Karpas-422 (cell line): Measurements from ENCODE around the gene LEKR1. TPM values are rescaled to one million over a fixed set of nuclear protein-coding genes. Genes with fewer than 3 reads are reported as not detected.
A peak's percentile ranks its signal among the peaks of the same experiment; 100 is the strongest.

Experiments used
- DNase-seq: peaks from one replicate; pipeline ENCODE4 v3.0.0-alpha.2; 2015
- H2AFZ ChIP-seq: fragments of 200-600 bp; sonication (generic); 2 replicates; pipeline ENCODE4 v1.6.1; 2014; ENCODE audit warnings: antibody characterized with exemption, low read length, mixed read lengths
- H3K27ac ChIP-seq: fragments of 200-600 bp; sonication (generic); 2 replicates; pipeline ENCODE4 v1.5.1; 2014; ENCODE audit warnings: mild to moderate bottlenecking, low read length, moderate library complexity
- H3K27me3 ChIP-seq: fragments of 200-600 bp; sonication (generic); 2 replicates; pipeline ENCODE4 v1.6.1; 2014; ENCODE audit warnings: low read length, mixed read lengths
- H3K36me3 ChIP-seq: fragments of 200-600 bp; sonication (generic); 2 replicates; pipeline ENCODE4 v1.6.1; 2014; ENCODE audit warnings: low read length, mixed read lengths; ENCODE audit not compliant: insufficient read depth
- H3K4me1 ChIP-seq: fragments of 200-600 bp; sonication (generic); 2 replicates; pipeline ENCODE4 v1.6.1; 2014; ENCODE audit warnings: mild to moderate bottlenecking, low read length, mixed read lengths
- H3K4me2 ChIP-seq: fragments of 200-600 bp; sonication (generic); 2 replicates; pipeline ENCODE4 v1.6.1; 2014; ENCODE audit warnings: low read length, low read depth, mild to moderate bottlenecking; ENCODE audit not compliant: poor library complexity, severe bottlenecking
- H3K4me3 ChIP-seq: fragments of 200-600 bp; sonication (generic); 2 replicates; pipeline ENCODE4 v1.5.1; 2014; ENCODE audit warnings: mild to moderate bottlenecking, antibody characterized with exemption, low read length, mixed read lengths
- H3K79me2 ChIP-seq: fragments of 200-600 bp; sonication (generic); 2 replicates; pipeline ENCODE4 v1.6.1; 2014; ENCODE audit warnings: mild to moderate bottlenecking, low read length, mixed read lengths
- H3K9ac ChIP-seq: fragments of 200-600 bp; sonication (generic); 2 replicates; pipeline ENCODE4 v1.6.0; 2014; ENCODE audit warnings: low read length
- H3K9me2 ChIP-seq: fragments of 200-600 bp; sonication (generic), shearing (Covaris generic); replicated peaks from 2 replicates; pipeline ENCODE4 v1.6.0; 2014; ENCODE audit warnings: mild to moderate bottlenecking, low read length, moderate library complexity; ENCODE audit not compliant: insufficient read depth
- H3K9me3 ChIP-seq: fragments of 300-700, 200-600 bp; sonication (generic); 2 replicates; pipeline ENCODE4 v1.6.1; 2014; ENCODE audit warnings: low read length, mixed read lengths
- H4K20me1 ChIP-seq: fragments of 200-600 bp; sonication (generic); 2 replicates; pipeline ENCODE4 v1.6.1; 2014; ENCODE audit warnings: mild to moderate bottlenecking, antibody characterized with exemption, low read length, low read depth; ENCODE audit not compliant: insufficient read depth
- total RNA-seq: library from RNA; depleted of rRNA; stranded (reverse); fragments of >200 nt; shearing (Covaris generic); gene quantifications from 2 replicates; pipeline ENCODE4 v1.2.3, GENCODE V29; 2014; ENCODE audit warnings: low replicate concordance

LEKR1 gene
- total RNA-seq, 1 experiment from 2014 or later, result 6.4 TPM

GRCh38 chr3:156997351-156997750 lies 171.2 kb downstream of the LEKR1 start:
- H2AFZ ChIP-seq, result no peak overlapping the region
- H3K4me3 ChIP-seq, result no peak overlapping the region
- no peaks in the 10 kb centered on the region for H3K36me3 ChIP-seq
- no peaks in the 10 kb centered on the region for H3K9me3 ChIP-seq
- DNase-seq, result no peak
- no peaks in the 10 kb centered on the region for H4K20me1 ChIP-seq
- no peaks in the 10 kb centered on the region for H3K27me3 ChIP-seq
- no peak overlapping the region for H3K4me2 ChIP-seq
- no peaks in the 10 kb centered on the region for H3K9me2 ChIP-seq
- no peak overlapping the region for H3K9ac ChIP-seq
- H3K4me1 ChIP-seq, result no peaks in the 10 kb centered on the region
- no peak overlapping the region for H3K27ac ChIP-seq
- no peaks in the 10 kb centered on the region for H3K79me2 ChIP-seq

GRCh38 chr3:157001221-157001957 lies 175.2 kb downstream of the LEKR1 start:
- Histone ChIP-seq H2AFZ (no peak overlapping the region), H3K79me2 (no peaks in the 10 kb centered on the region), H3K4me2 (no peak overlapping the region), H3K9me2 (no peaks in the 10 kb centered on the region), H3K9ac (no peak overlapping the region), H4K20me1 (no peaks in the 10 kb centered on the region), H3K4me3 (no peak overlapping the region), H3K36me3 (no peaks in the 10 kb centered on the region), H3K27ac (no peak overlapping the region), H3K4me1 (no peaks in the 10 kb centered on the region), H3K27me3 (no peaks in the 10 kb centered on the region), H3K9me3 (no peaks in the 10 kb centered on the region)
- DNase-seq, result no peak

DNA sequence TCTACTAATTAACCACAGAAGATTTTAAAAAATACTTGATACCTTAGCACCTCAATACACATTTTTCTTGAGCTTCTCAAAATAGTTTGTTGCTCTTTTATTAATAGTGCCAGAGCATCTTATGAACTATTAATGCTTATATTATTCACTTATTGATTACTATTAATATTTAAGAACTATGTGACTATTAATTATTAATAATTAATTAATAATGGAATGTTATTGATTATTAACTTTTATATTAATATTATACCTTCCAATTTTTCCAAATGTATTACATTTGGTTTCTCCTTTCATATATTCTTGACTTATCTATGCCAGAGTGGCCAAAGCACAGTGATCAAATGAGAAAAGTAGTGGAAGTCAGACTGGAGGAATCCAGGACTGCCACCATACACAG lies 195.5 kb downstream of the LEKR1 start:
- Histone ChIP-seq H3K79me2 (no peaks in the 10 kb centered on the region), H3K27ac (no peak overlapping the region)

DNA sequence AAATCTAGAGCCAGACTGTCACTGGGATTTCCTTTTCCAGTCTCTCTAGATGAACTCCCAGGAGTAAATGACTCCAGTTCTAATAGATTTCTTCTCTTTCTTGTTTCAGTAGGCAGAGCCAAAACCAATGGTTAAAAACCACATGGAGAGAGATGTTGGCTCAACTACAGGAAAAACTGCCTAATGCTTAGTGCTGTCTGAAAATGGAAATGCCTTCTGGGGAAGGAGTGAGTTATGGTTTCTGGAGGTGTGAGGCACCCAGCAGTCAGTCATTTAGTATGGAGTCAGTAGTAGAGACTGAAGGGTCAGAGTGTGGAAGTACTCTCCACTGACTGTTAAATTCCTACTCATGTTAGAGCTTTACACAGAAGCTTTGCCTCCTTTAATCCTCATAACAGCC lies 197.1 kb downstream of the LEKR1 start:
- no peaks in the 10 kb centered on the region for H4K20me1 ChIP-seq

More for the DNA sequence above, 195.5 kb downstream of the LEKR1 start:
- no peak overlapping the region for H3K9ac ChIP-seq
- H3K4me3 ChIP-seq, result no peak overlapping the region
- no peaks in the 10 kb centered on the region for H3K27me3 ChIP-seq
- no peaks in the 10 kb centered on the region for H3K36me3 ChIP-seq
- no peak overlapping the region for H2AFZ ChIP-seq
- H3K9me3 ChIP-seq, result no peaks in the 10 kb centered on the region
- no peaks in the 10 kb centered on the region for H4K20me1 ChIP-seq
- H3K4me1 ChIP-seq, result no peaks in the 10 kb centered on the region
- H3K4me2 ChIP-seq, result no peak overlapping the region
- no peak for DNase-seq
- H3K9me2 ChIP-seq, result no peaks in the 10 kb centered on the region

DNA sequence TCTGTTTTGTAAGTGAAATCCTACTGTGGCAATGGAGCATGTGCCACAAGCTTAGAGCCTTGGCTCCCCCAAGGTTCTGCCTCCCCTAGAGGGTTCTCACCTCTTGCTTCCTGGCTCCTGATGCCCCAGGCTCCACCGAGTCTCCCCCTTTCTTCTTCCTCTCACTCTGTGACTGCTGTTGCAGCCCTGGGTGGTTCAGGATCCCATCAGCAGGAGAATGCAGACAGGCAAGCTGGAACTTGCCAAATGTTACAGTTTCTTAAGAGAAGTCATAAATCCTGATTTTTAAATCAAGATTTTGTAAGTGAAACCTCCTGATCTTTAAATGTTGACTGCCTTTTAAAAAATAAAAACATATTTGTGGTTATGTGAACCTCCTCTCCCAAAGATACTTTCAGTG lies 199.9 kb downstream of the LEKR1 start:
- H4K20me1 ChIP-seq, result no peaks in the 10 kb centered on the region
- no peaks in the 10 kb centered on the region for H3K9me3 ChIP-seq
- H3K4me3 ChIP-seq, result no peak overlapping the region
- no peak overlapping the region for H3K9ac ChIP-seq
- no peaks in the 10 kb centered on the region for H3K27me3 ChIP-seq
- H3K9me2 ChIP-seq, result no peaks in the 10 kb centered on the region
- H3K4me2 ChIP-seq, result no peak overlapping the region
- no peak overlapping the region for H2AFZ ChIP-seq
- H3K79me2 ChIP-seq, result no peaks in the 10 kb centered on the region
- no peak for DNase-seq
- H3K27ac ChIP-seq, result no peak overlapping the region
- H3K36me3 ChIP-seq, result no peaks in the 10 kb centered on the region
- peaks cover 25% of the 10 kb centered on the region for H3K4me1 ChIP-seq

More for the DNA sequence above, 197.1 kb downstream of the LEKR1 start:
- H3K79me2 ChIP-seq, result no peaks in the 10 kb centered on the region
- H3K4me2 ChIP-seq, result no peak overlapping the region
- no peak overlapping the region for H3K9ac ChIP-seq
- no peak overlapping the region for H3K27ac ChIP-seq
- no peak for DNase-seq
- no peaks in the 10 kb centered on the region for H3K9me3 ChIP-seq
- no peak overlapping the region for H3K4me3 ChIP-seq
- peaks cover 2% of the 10 kb centered on the region for H3K4me1 ChIP-seq
- H3K9me2 ChIP-seq, result no peaks in the 10 kb centered on the region
- H3K27me3 ChIP-seq, result no peaks in the 10 kb centered on the region
- H3K36me3 ChIP-seq, result no peaks in the 10 kb centered on the region
- H2AFZ ChIP-seq, result no peak overlapping the region

DNA sequence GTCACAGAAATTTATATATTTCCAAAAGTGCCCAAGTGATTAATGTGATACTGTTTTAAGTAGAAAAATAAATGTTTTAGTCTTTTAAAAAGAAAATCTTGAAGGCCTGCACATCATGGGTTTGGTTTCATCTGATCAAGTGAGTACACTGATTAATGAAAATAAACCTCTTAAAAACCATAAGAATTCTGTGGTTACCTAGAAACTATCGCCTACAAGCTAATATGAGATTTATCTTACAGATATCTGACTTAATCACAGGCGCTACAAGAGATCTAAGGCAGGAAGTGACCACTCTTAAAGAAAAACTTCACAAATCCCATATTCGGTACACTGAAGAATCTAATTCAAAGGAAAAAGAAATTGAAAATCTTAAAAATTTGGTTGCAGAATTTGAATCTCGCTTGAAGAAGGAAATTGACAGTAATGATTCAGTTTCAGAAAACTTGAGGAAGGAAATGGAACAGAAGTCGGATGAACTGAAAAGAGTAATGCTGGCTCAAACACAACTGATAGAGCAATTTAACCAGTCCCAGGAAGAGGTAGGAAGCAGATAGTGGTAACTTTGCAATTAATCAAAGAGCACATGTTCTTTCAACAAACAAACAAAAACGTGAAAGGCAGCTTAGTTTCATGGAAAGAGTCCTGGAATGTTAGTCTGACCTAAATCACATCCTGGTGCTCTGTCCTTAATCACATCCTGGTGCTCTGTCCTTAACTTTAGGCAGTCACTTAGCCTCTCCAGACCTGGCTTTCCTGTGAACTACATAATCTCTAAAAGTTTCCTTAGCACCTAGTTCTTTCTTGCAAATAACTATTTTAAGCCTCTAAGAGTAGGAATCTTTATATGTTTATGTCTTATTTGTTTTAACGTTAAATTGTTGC lies 201.9 kb downstream of the LEKR1 start:
- no peaks in the 10 kb centered on the region for H3K9me3 ChIP-seq
- no peak overlapping the region for H3K4me2 ChIP-seq
- H3K36me3 ChIP-seq, result no peaks in the 10 kb centered on the region
- H3K9ac ChIP-seq, result no peak overlapping the region
- no peak overlapping the region for H3K4me3 ChIP-seq
- no peak overlapping the region for H3K27ac ChIP-seq
- no peaks in the 10 kb centered on the region for H4K20me1 ChIP-seq
- H3K4me1 ChIP-seq, result peaks cover 25% of the 10 kb centered on the region
- H3K79me2 ChIP-seq, result no peaks in the 10 kb centered on the region
- H3K9me2 ChIP-seq, result no peaks in the 10 kb centered on the region
- DNase-seq, result no peak
- no peak overlapping the region for H2AFZ ChIP-seq
- no peaks in the 10 kb centered on the region for H3K27me3 ChIP-seq

- DNase-seq, result peak; percentile 93
- H3K4me3 ChIP-seq, result 0 out of 2 replicates have a peak overlapping the region, but pooled peaks have one; percentile 42
- H3K36me3 ChIP-seq, result no peaks in the 10 kb centered on the region
- peak overlapping the region; percentile 68 for H3K4me2 ChIP-seq
- H3K27ac ChIP-seq, result peak overlapping the region; percentile 62
- no peaks in the 10 kb centered on the region for H3K9me2 ChIP-seq
- H3K79me2 ChIP-seq, result no peaks in the 10 kb centered on the region
- H3K27me3 ChIP-seq, result no peaks in the 10 kb centered on the region
- H3K9me3 ChIP-seq, result no peaks in the 10 kb centered on the region
- H3K9ac ChIP-seq, result no peak overlapping the region
- peaks cover 25% of the 10 kb centered on the region for H3K4me1 ChIP-seq
- no peaks in the 10 kb centered on the region for H4K20me1 ChIP-seq
- H2AFZ ChIP-seq, result no peak overlapping the region; the same call in 1 of the 2 replicates
Observed at GRCh38 chr3:157029365-157029790, 203.2 kb downstream of the LEKR1 start.

GRCh38 chr3:157030712-157031111 lies 204.6 kb downstream of the LEKR1 start:
- Histone ChIP-seq H3K4me1 (peaks cover 25% of the 10 kb centered on the region), H3K27ac (no peak overlapping the region), H3K9me3 (no peaks in the 10 kb centered on the region), H2AFZ (no peak overlapping the region), H3K9ac (no peak overlapping the region), H3K36me3 (no peaks in the 10 kb centered on the region), H3K9me2 (no peaks in the 10 kb centered on the region), H4K20me1 (no peaks in the 10 kb centered on the region), H3K79me2 (no peaks in the 10 kb centered on the region), H3K4me2 (no peak overlapping the region), H3K4me3 (no peak overlapping the region), H3K27me3 (no peaks in the 10 kb centered on the region)
- DNase-seq, result no peak
